OCI-LY3 (cell line): ENCODE data around the gene UQCRFS1.

ENCODE experiments used
- CTCF ChIP-seq: fragments of 200-600, 300-600 bp; sonication (generic); IDR thresholded peaks from 2 replicates; pipeline ENCODE4 v1.5.1; 2014; ENCODE audit warnings: antibody characterized with exemption, low read length, low read depth
- EZH2phosphoT487 ChIP-seq: fragments of 200-600 bp; shearing (Covaris generic); IDR thresholded peaks from 2 replicates; pipeline ENCODE4 v1.6.1; 2018; ENCODE audit warnings: antibody characterized with exemption, mixed run types, low read depth

DNA sequence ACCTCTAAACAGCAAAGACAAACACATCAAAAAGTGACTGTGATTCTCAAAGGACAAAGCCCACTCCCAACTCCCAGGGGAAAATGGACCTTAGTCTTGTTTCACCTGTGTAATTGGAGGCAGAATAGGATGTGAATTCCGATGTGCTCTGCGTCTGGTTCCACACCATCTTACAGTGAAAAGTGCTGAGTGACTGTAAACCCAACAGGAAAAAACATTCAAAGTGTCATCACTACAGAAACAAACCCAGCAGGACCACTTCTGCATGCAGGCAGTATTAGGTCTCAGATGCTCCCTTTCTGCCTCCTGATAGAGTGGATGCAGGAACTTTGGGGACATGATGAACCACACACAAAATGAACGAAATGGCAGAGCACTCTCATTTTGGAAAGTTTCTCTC lies 6.5 kb downstream of the UQCRFS1 start:
- TF ChIP-seq CTCF: no peak
- TF ChIP-seq EZH2phosphoT487: no peak
